ENCODE results near the gene RAD50.

The RAD50 gene

GRCh38 chr5:132674671-132675506, 118.1 kb downstream of the RAD50 start:
- DNase-seq: no peak
- Histone ChIP-seq H3K9me3 (no peaks in the 10 kb centered on the region), H3K36me3 (no peaks in the 10 kb centered on the region), H3K4me3 (ENCODE audit: low read depth, low read length) (no peak overlapping the region), H3K4me1 (no peaks in the 10 kb centered on the region), H3K27me3 (no peaks in the 10 kb centered on the region)
- no peak for TF ChIP-seq CTCF (IDR thresholded peaks at IDR 0.05; ENCODE audit: low read depth, low read length)

DNA sequence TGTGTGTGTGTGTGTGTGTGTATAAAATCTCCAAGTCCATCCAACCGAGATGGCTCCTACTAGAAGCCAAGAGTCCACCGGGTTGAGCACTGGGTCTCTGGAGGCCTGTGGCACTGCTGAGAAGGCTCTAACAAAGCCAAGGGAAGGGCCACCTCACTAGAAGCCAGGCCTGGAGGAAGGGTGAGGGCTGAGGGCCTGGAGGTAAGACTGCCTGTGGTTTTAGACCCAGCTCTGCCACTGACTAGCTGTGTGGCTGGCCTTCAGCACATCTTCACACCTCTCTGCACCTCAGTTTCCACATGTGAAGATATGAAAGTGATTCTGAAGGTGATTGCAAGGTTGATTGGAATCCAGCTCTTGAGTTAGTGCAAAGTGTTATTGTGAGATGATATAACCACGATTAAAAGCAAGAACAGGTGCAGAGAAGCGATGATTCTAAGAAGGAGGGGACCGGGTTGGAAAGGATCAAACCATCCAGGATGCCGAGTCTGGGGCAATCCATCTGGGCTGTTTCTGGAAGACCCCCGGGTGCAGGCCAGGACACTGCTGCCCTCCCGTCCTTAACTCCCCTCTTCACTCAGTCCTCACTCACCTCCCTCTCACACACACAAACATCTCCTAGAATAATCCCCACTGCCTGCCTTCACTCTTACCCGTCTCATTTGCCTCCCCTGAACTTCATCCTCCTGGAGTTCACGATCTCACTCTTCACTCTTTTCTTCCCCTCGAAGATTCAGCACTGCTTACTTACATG, 119.3 kb downstream of the RAD50 start:
- no peak for DNase-seq
- no peaks in the 10 kb centered on the region for H3K4me1 ChIP-seq
- no peaks in the 10 kb centered on the region for H3K36me3 ChIP-seq
- no peaks in the 10 kb centered on the region for H3K27me3 ChIP-seq
- H3K9me3 ChIP-seq: no peaks in the 10 kb centered on the region
- no peak overlapping the region for H3K4me3 ChIP-seq (ENCODE audit: low read depth, low read length)
- no peak for TF ChIP-seq CTCF (IDR thresholded peaks at IDR 0.05; ENCODE audit: low read depth, low read length)

GRCh38 chr5:132677191-132677590, 120.4 kb downstream of the RAD50 start:
- Histone ChIP-seq H3K27me3 (no peaks in the 10 kb centered on the region), H3K9me3 (no peaks in the 10 kb centered on the region), H3K4me1 (no peaks in the 10 kb centered on the region), H3K36me3 (no peaks in the 10 kb centered on the region), H3K4me3 (ENCODE audit: low read depth, low read length) (no peak overlapping the region)
- peak; percentile 45 for DNase-seq
- no peak for TF ChIP-seq CTCF (IDR thresholded peaks at IDR 0.05; ENCODE audit: low read depth, low read length)

DNA sequence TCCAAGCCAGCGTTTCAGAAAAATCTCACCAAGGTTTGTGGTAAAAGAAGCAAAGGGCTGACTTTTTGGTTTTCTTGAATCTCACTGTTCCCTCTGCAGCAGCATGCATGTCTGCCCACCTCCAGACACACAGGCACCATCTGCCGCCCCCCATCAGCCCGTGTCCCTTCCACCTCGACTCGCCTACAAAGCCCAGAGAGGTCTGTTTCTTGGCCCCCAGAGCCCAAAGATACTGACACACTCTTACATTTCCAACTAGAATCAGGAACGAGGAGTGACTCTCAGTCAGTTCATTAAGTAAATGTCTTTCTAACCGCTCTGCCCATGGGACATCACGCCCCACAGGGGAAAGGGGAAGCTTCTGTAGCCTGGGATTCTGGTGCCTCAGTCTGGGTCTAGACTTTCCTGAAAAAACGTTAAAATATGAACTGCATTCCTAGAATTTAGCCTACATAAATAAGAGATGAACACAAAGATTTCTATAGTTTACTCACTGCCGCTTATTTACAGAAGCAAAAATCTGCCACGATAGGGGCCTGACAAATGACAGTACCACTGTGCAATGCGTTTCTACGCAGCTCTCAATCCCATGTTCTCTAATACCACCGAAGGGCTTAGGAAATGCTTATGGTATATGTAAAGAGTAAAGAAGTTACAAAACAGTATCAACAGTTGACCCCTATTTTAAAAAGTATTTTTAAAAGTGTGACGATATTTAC, 121.1 kb downstream of the RAD50 start:
- Histone ChIP-seq H3K36me3 (no peaks in the 10 kb centered on the region), H3K9me3 (no peaks in the 10 kb centered on the region), H3K27me3 (no peaks in the 10 kb centered on the region), H3K4me1 (no peaks in the 10 kb centered on the region), H3K4me3 (ENCODE audit: low read depth, low read length) (no peak overlapping the region)
- DNase-seq: no peak
- no peak for TF ChIP-seq CTCF (IDR thresholded peaks at IDR 0.05; ENCODE audit: low read depth, low read length)

DNA sequence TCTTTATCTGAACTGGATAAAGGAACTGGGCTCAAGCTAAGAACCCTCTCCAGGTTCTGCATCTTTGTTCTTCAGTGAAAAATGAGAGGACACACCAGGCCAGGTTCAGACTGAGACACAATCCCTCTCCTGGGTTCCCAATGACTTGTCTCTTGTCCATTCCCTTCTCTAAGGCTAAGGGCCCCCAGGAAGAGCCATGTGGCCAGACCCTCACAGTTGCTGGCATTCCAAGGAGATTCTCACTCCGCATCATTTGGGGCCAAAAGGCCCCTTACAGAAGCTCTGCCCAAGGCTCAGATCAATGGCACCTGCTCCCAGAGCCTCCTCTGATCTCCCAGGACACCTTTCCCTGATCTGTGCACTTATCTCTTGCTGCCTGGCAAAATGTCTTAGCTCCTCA, 122.0 kb downstream of the RAD50 start:
- Histone ChIP-seq H3K27me3 (no peaks in the 10 kb centered on the region), H3K4me3 (ENCODE audit: low read depth, low read length) (no peak overlapping the region), H3K4me1 (no peaks in the 10 kb centered on the region), H3K9me3 (no peaks in the 10 kb centered on the region), H3K36me3 (no peaks in the 10 kb centered on the region)
- DNase-seq: no peak
- no peak for TF ChIP-seq CTCF (IDR thresholded peaks at IDR 0.05; ENCODE audit: low read depth, low read length)

Data from BE2C (cell line).